Measurements from ENCODE around the gene AFF1.
A peak's percentile ranks its signal among the peaks of the same experiment; 100 is the strongest.

AFF1 gene

DNA sequence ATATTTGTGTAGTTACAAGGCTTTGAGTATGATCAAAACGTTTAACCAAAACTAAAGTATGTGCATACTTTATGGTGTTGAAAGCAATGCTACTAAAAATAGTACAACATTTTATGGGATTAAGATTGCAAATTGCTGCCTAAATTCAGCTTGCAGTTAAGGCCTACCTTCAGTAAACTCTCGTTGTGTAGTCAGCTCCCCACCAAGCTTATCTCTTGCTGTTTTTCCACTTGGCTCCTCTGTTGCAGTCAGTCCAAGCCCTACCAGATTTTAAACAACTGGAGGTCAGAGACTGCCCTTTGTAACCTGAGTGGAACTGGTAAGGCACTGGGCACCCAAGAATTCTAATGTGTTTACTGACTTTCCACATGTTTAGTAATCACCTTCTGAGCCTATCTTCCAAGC is 25.7 kb downstream of the AFF1 start:
- H3K27ac ChIP-seq (ENCODE audit: low read depth, low read length), result peak overlapping the region; percentile 97
- H3K9ac ChIP-seq (ENCODE audit: low read depth, low read length), result peak overlapping the region; percentile 52
- H3K4me3 ChIP-seq (ENCODE audit: low read depth, low read length), result peak overlapping the region; percentile 42
- no peaks in the 10 kb centered on the region for H3K9me3 ChIP-seq (ENCODE audit: control insufficient read depth, insufficient read depth, low read length)
- H3K36me3 ChIP-seq (ENCODE audit: control insufficient read depth, insufficient read depth, low read length), result peaks cover 24% of the 10 kb centered on the region
- no peaks in the 10 kb centered on the region for H3K27me3 ChIP-seq (ENCODE audit: control insufficient read depth, insufficient read depth, low read length)
- H3K4me1 ChIP-seq (ENCODE audit: control insufficient read depth, insufficient read depth, low read length), result peaks cover 65% of the 10 kb centered on the region

DNA sequence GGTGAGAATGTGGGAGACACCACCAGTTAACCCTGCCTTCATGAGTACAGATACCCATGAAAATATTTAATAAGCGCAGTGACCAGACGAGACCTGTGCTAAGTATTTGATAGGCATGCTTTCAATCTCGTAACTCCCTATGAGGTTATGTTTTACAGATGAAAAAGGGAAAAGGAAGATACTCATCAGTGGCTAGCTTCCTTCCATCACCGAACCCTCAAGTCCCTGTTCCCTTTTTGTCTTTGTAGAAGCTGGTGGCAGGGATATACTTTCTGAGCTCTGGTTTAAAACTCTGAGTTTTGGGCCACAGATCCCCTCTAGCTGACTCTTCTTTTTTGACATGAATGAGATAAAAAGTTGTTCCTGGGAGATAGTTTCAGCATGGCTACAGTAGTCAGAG is 26.3 kb downstream of the AFF1 start:
- Histone ChIP-seq H3K36me3 (ENCODE audit: control insufficient read depth, insufficient read depth, low read length) (peaks cover 19% of the 10 kb centered on the region), H3K9ac (ENCODE audit: low read depth, low read length) (peak overlapping the region; percentile 52), H3K27ac (ENCODE audit: low read depth, low read length) (peak overlapping the region; percentile 97), H3K9me3 (ENCODE audit: control insufficient read depth, insufficient read depth, low read length) (no peaks in the 10 kb centered on the region), H3K4me1 (ENCODE audit: control insufficient read depth, insufficient read depth, low read length) (peaks cover 65% of the 10 kb centered on the region), H3K4me3 (ENCODE audit: low read depth, low read length) (0 out of 2 replicates have a peak overlapping the region, but pooled peaks have one; percentile 42), H3K27me3 (ENCODE audit: control insufficient read depth, insufficient read depth, low read length) (no peaks in the 10 kb centered on the region)

DNA sequence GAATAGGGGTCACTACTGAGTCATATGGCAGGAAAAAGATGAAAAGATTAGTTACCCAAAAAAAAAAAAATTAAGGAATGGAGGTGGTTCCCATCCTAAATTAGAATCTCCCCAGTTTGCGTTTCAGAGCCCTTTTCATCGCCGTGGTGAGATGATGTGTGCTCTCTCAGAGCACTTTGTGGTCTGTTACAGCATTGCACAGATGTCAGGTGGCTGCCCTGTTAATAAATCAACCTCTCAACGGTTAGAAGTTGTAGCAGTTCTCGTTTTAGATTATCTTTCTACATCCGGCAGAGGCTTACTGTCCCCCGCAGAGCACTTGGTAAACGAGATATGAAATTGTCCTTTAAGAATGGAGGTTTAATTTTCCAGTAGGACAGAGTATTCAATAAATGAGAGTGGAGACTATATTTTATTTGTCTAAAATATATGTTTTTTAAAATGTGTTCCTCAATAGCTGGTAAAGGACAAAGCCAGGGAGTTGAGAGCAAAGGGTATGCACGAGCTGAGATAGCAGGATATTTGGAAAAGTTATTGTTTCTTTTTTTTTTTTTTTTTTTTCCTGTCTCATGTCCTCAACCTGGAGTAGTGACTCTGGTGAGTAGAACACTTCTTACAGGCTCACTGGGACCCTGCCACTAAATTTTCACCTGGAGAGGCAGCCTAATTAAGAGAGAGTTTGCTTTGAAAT is 26.9 kb downstream of the AFF1 start:
- peak overlapping the region; percentile 27; the same call in 1 of the 2 replicates for H3K9ac ChIP-seq (ENCODE audit: low read depth, low read length)
- H3K27me3 ChIP-seq (ENCODE audit: control insufficient read depth, insufficient read depth, low read length), result no peaks in the 10 kb centered on the region
- peaks cover 18% of the 10 kb centered on the region for H3K36me3 ChIP-seq (ENCODE audit: control insufficient read depth, insufficient read depth, low read length)
- no peak overlapping the region for H3K4me3 ChIP-seq (ENCODE audit: low read depth, low read length)
- H3K4me1 ChIP-seq (ENCODE audit: control insufficient read depth, insufficient read depth, low read length), result peaks cover 68% of the 10 kb centered on the region
- H3K27ac ChIP-seq (ENCODE audit: low read depth, low read length), result peak overlapping the region; percentile 97
- no peaks in the 10 kb centered on the region for H3K9me3 ChIP-seq (ENCODE audit: control insufficient read depth, insufficient read depth, low read length)

DNA sequence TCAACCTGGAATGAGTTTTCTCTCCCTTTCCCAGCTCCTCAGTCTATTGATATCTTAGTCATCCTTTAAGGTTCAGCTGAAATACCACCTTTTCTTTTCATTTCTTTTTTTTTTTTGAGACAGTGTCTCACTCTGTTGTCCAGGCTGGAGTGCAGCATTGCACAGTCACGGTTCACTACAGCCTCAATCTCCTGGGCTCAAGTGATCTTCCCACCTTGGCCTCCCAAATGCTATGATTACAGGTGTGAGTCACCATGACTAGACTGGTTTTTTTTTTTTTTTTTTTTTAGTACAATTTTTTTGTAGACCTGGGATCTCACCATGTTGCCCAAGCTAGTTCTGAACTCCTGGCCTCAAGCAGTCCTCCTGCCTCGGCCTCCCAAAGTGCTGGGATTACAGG is 28.9 kb downstream of the AFF1 start:
- H3K9me3 ChIP-seq (ENCODE audit: control insufficient read depth, insufficient read depth, low read length), result no peaks in the 10 kb centered on the region
- no peak overlapping the region for H3K27ac ChIP-seq (ENCODE audit: low read depth, low read length)
- H3K36me3 ChIP-seq (ENCODE audit: control insufficient read depth, insufficient read depth, low read length), result peaks cover 13% of the 10 kb centered on the region
- H3K4me3 ChIP-seq (ENCODE audit: low read depth, low read length), result no peak overlapping the region
- no peak overlapping the region for H3K9ac ChIP-seq (ENCODE audit: low read depth, low read length)
- no peaks in the 10 kb centered on the region for H3K27me3 ChIP-seq (ENCODE audit: control insufficient read depth, insufficient read depth, low read length)
- H3K4me1 ChIP-seq (ENCODE audit: control insufficient read depth, insufficient read depth, low read length), result peaks cover 81% of the 10 kb centered on the region

DNA sequence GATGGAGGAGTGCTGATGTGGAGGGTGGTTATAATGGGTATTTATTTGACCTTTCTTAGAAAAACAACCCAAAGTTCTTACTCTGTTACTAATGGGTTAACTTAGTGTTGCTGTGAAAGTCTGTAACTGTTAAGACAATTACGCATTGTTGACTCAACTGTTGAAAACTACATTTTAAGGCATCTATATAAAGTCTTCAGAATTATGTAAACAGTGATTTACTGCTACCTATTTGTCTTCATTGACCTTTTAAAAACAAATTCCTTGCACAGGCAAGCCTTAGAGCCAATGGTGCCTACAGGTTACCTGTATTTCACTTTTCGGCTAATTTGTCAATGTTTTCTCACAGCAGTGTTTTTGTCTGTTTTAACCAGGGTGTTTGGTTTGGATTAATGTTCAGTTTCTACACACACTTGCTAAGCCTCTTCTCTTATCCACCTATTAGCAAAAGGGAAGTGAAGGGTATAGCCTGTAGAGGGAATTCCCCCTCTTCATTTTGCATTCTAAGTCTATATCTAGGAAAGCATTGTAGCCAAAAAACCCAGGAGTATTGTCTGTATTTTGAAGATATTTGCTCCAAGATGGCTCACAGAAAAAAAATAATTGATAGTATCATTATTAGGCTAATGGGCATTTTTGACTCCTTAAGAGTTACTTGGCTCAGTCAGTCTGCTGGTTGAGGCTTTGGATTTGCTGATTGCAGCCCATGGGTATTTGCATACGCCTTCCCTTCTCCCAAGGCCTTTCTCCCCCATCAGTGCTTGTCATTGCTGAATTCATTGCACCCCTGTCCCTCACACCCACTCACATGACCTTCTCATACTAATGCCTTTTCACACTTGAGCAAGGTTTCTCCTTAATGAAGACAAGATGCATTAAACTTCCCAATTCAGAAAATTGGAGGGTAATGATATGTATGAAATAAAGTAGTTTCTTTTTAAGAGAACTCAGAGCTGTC is 30.5 kb downstream of the AFF1 start:
- Histone ChIP-seq H3K4me1 (ENCODE audit: control insufficient read depth, insufficient read depth, low read length) (peaks cover 72% of the 10 kb centered on the region), H3K9me3 (ENCODE audit: control insufficient read depth, insufficient read depth, low read length) (no peaks in the 10 kb centered on the region), H3K9ac (ENCODE audit: low read depth, low read length) (peak overlapping the region; percentile 17; the same call in 1 of the 2 replicates)

DNA sequence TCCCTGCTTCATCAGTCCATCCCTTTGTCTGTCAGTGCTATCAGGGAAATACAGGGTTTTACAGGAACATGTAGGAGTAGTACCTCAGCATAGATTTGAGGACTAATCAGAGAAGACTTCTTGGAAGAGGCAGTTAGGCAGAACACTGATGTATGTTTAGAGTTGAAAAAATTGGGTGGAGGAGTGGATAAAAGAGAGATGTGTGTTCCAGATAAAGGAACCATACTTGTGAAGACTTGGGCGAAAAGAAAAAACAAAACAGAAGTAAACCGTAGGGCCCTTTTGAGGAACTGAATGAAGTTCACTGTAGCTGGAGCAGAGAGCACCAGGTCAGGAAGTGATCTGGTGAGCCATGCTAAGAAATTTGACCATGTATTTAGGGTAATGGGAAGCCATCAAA is 32.3 kb downstream of the AFF1 start:
- Histone ChIP-seq H3K27me3 (ENCODE audit: control insufficient read depth, insufficient read depth, low read length) (no peaks in the 10 kb centered on the region), H3K27ac (ENCODE audit: low read depth, low read length) (no peak overlapping the region), H3K4me1 (ENCODE audit: control insufficient read depth, insufficient read depth, low read length) (peaks cover 63% of the 10 kb centered on the region), H3K4me3 (ENCODE audit: low read depth, low read length) (no peak overlapping the region), H3K36me3 (ENCODE audit: control insufficient read depth, insufficient read depth, low read length) (peaks cover 6% of the 10 kb centered on the region), H3K9ac (ENCODE audit: low read depth, low read length) (no peak overlapping the region), H3K9me3 (ENCODE audit: control insufficient read depth, insufficient read depth, low read length) (no peaks in the 10 kb centered on the region)

More for the DNA sequence above, 30.5 kb downstream of the AFF1 start:
- H3K36me3 ChIP-seq (ENCODE audit: control insufficient read depth, insufficient read depth, low read length), result peaks cover 13% of the 10 kb centered on the region
- H3K27ac ChIP-seq (ENCODE audit: low read depth, low read length), result peak overlapping the region; percentile 67
- no peaks in the 10 kb centered on the region for H3K27me3 ChIP-seq (ENCODE audit: control insufficient read depth, insufficient read depth, low read length)
- H3K4me3 ChIP-seq (ENCODE audit: low read depth, low read length), result no peak overlapping the region; the same call in 1 of the 2 replicates

DNA sequence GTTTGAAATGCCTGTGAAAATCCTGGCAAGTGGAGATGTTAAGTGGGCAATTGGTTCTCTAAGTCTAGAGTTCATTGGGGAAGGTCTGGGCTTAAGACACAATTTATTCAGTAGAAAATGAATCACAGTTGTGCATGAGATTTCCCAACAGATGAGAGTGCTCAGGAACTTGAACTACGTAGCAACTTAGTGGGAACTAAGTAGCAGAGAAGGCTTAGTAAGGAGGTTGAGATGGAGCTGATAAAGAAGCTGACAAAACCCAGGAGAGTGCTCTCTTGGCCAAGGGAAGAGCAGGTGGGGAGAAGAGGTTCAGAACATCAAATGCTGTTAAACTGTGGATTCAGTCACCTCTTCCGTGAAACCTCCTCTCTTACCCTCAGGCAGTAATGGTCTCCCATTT is 33.0 kb downstream of the AFF1 start:
- H3K36me3 ChIP-seq (ENCODE audit: control insufficient read depth, insufficient read depth, low read length), result no peaks in the 10 kb centered on the region
- no peak overlapping the region for H3K27ac ChIP-seq (ENCODE audit: low read depth, low read length)
- H3K27me3 ChIP-seq (ENCODE audit: control insufficient read depth, insufficient read depth, low read length), result no peaks in the 10 kb centered on the region
- H3K4me3 ChIP-seq (ENCODE audit: low read depth, low read length), result no peak overlapping the region
- no peaks in the 10 kb centered on the region for H3K9me3 ChIP-seq (ENCODE audit: control insufficient read depth, insufficient read depth, low read length)
- H3K4me1 ChIP-seq (ENCODE audit: control insufficient read depth, insufficient read depth, low read length), result peaks cover 60% of the 10 kb centered on the region
- H3K9ac ChIP-seq (ENCODE audit: low read depth, low read length), result no peak overlapping the region

DNA sequence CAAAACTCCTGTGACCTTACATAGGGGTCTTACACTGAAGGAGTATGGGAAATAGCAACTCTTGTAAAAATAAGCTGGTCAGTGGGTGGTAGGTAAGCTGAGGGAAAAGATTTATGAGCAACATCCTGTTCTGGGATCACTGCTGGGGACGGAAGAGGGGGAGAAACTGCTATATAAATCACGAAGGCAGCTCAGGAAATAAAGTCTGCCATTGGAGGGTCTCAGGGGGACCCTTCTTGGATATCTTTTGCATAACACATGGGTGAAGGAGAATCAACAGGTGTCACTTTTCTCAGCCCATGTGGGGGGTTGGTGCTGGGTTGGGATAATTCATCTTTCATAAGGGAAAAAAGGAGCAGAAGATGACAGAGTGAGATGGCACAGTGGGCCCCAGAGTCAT is 33.7 kb downstream of the AFF1 start:
- peaks cover 64% of the 10 kb centered on the region for H3K4me1 ChIP-seq (ENCODE audit: control insufficient read depth, insufficient read depth, low read length)
- H3K9ac ChIP-seq (ENCODE audit: low read depth, low read length), result no peak overlapping the region
- H3K36me3 ChIP-seq (ENCODE audit: control insufficient read depth, insufficient read depth, low read length), result no peaks in the 10 kb centered on the region
- no peak overlapping the region for H3K27ac ChIP-seq (ENCODE audit: low read depth, low read length)
- H3K9me3 ChIP-seq (ENCODE audit: control insufficient read depth, insufficient read depth, low read length), result no peaks in the 10 kb centered on the region
- no peaks in the 10 kb centered on the region for H3K27me3 ChIP-seq (ENCODE audit: control insufficient read depth, insufficient read depth, low read length)
- no peak overlapping the region for H3K4me3 ChIP-seq (ENCODE audit: low read depth, low read length)

DNA sequence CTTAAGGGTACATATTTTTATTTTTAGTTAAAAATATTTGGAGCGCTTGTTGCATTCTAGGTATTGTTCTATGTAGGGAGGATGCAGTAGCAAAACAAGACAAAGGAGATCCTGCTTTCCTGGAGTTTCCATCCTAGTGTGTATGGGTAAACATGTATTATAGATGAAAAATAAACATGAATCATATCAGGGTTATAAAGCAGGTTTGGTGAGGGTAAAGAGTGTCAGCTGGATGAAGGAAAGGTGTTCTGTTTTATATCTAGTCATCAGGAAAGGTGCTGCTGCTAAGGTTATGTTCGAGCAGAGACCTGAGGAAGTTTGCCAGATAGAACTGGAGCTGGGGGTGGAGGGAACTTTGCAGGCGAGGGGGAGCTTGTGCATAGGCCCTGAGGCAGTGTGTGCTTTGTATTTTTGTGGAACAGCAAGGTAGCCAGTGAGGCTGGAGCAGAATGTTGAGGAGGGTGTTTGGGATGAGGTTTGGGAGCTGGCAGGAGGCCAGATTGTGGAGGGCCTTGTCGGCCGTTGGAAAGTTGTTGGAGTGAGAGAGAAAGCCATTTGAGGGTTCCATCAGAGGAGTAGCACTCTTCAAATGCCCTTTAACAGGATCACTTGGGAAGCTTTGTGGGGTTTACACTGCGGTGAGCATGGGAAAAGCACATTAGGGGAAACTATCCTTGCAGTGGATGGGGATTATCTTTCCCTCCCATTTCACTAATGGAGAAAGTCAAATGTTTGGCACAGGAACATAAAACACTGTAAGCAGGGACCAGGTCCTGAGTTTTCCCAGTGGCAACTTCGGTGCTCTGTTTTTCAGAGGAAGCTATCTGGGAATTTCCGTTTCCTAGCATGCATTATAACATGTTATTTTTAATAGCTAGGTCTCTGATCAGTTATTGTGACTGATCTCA is 35.9 kb downstream of the AFF1 start:
- H3K27me3 ChIP-seq (ENCODE audit: control insufficient read depth, insufficient read depth, low read length), result no peaks in the 10 kb centered on the region
- no peak overlapping the region for H3K4me3 ChIP-seq (ENCODE audit: low read depth, low read length)
- no peak overlapping the region for H3K27ac ChIP-seq (ENCODE audit: low read depth, low read length)
- H3K4me1 ChIP-seq (ENCODE audit: control insufficient read depth, insufficient read depth, low read length), result peaks cover 62% of the 10 kb centered on the region
- H3K36me3 ChIP-seq (ENCODE audit: control insufficient read depth, insufficient read depth, low read length), result no peaks in the 10 kb centered on the region
- no peaks in the 10 kb centered on the region for H3K9me3 ChIP-seq (ENCODE audit: control insufficient read depth, insufficient read depth, low read length)
- no peak overlapping the region for H3K9ac ChIP-seq (ENCODE audit: low read depth, low read length)

DNA sequence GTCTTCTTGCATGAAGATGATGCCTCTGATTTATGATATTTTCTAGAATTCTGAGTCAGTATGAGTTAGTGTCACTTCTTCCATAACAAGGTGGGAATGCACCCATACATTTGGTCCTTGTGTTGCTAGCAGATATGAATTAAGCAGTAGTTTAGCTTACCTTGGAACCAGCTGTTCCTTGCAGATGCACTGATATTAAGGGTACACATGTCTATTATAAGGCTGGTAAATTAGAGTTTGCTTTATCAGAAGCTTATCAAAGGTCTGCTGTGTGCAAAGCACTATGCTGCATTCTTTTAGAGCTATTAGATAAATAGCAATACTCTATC is 36.5 kb downstream of the AFF1 start:
- Histone ChIP-seq H3K9me3 (ENCODE audit: control insufficient read depth, insufficient read depth, low read length) (no peaks in the 10 kb centered on the region), H3K4me3 (ENCODE audit: low read depth, low read length) (no peak overlapping the region), H3K36me3 (ENCODE audit: control insufficient read depth, insufficient read depth, low read length) (no peaks in the 10 kb centered on the region), H3K27ac (ENCODE audit: low read depth, low read length) (no peak overlapping the region), H3K27me3 (ENCODE audit: control insufficient read depth, insufficient read depth, low read length) (no peaks in the 10 kb centered on the region), H3K9ac (ENCODE audit: low read depth, low read length) (no peak overlapping the region), H3K4me1 (ENCODE audit: control insufficient read depth, insufficient read depth, low read length) (peaks cover 56% of the 10 kb centered on the region)

Data from HUES48 (cell line).